PC-3 (cell line): ENCODE measurements around the gene EPS8L2. TPM values are rescaled to one million over a fixed set of nuclear protein-coding genes. Genes with fewer than 3 reads are reported as not detected.

Experiments
- ATAC-seq: fragments of 200-7000 bp; cut with Tn5 transposase; 2 replicates; pipeline ENCODE4 v1.9.1; 2020; ENCODE audit warnings: mild to moderate bottlenecking, moderate library complexity
- BruUV-seq: library from RNA; stranded (reverse); fragments of 400-500 nt; replicated peaks from 2 replicates; lab custom pipeline; 2021; lab: Mats Ljungman, UMichigan
- CTCF ChIA-PET: fragments of 300-600 bp; sonication (Branson Sonifier 250); formaldehyde crosslinking; loops from one replicate; lab custom pipeline; 2022; ENCODE audit warnings: antibody characterized with exemption; lab: Charles Lee
- POLR2A ChIA-PET: fragments of 300-600 bp; sonication (Branson Sonifier 250); formaldehyde crosslinking; loops from one replicate; lab custom pipeline; 2022; ENCODE audit warnings: antibody characterized with exemption; ENCODE audit not compliant: unreplicated experiment; lab: Charles Lee
- DNase-seq: peaks from one replicate; pipeline ENCODE4 v3.0.0-alpha.2; 2015
- H2AFZ ChIP-seq: fragments of 300-600 bp; sonication (generic); 2 replicates; pipeline ENCODE4 v1.6.0; 2016; ENCODE audit warnings: antibody characterized with exemption, low read length
- H3F3A ChIP-seq: fragments of 300-600 bp; sonication (generic); one replicate; pipeline ENCODE4 v1.6.0; 2017; ENCODE audit warnings: antibody characterized with exemption, low read length, control low read depth, mild to moderate bottlenecking; ENCODE audit not compliant: unreplicated experiment
- H3K27ac ChIP-seq: fragments of 300-600 bp; sonication (generic); 2 replicates; pipeline ENCODE4 v1.5.1; 2016; ENCODE audit warnings: mild to moderate bottlenecking, low read length
- H3K27me3 ChIP-seq: fragments of 300-600 bp; sonication (generic); 2 replicates; pipeline ENCODE4 v1.6.1; 2016; ENCODE audit warnings: low read length, mixed read lengths
- H3K36me3 ChIP-seq: fragments of 300-600 bp; sonication (generic); 2 replicates; pipeline ENCODE4 v1.6.1; 2016; ENCODE audit warnings: low read depth, mixed run types, low read length, mixed read lengths
- H3K4me1 ChIP-seq: fragments of 300-600 bp; sonication (generic); 2 replicates; pipeline ENCODE4 v1.5.1; 2016; ENCODE audit warnings: low read length; ENCODE audit not compliant: insufficient read depth
- H3K4me2 ChIP-seq: fragments of 300-600 bp; sonication (generic); 2 replicates; pipeline ENCODE4 v1.6.0; 2016; ENCODE audit warnings: low read length
- H3K4me3 ChIP-seq: fragments of 300-600 bp; sonication (generic); 2 replicates; pipeline ENCODE4 v1.5.1; 2016; ENCODE audit warnings: mild to moderate bottlenecking, low read length, mixed read lengths
- H3K79me2 ChIP-seq: fragments of 300-600 bp; sonication (generic); 2 replicates; pipeline ENCODE4 v1.6.1; 2017; ENCODE audit warnings: low read length, mixed read lengths
- H3K9ac ChIP-seq: fragments of 300-600 bp; sonication (generic); 2 replicates; pipeline ENCODE4 v1.6.0; 2016; ENCODE audit warnings: mild to moderate bottlenecking, low read length
- H3K9me2 ChIP-seq: fragments of 300-600 bp; sonication (generic); replicated peaks from 2 replicates; pipeline ENCODE4 v1.6.1; 2016; ENCODE audit warnings: mixed run types, low read length, mixed read lengths
- H3K9me3 ChIP-seq: fragments of 300-600 bp; sonication (generic); 2 replicates; pipeline ENCODE4 v1.6.1; 2016; ENCODE audit warnings: low read length, mixed read lengths
- H4K20me1 ChIP-seq: fragments of 300-600 bp; sonication (generic); 2 replicates; pipeline ENCODE4 v1.6.1; 2016; ENCODE audit warnings: low read length, mixed read lengths
- EZH2 ChIP-seq: fragments of 300-600 bp; sonication (generic); IDR thresholded peaks from one replicate; pipeline ENCODE4 v1.6.1; 2017; ENCODE audit warnings: antibody characterized with exemption, mild to moderate bottlenecking, low read length; ENCODE audit not compliant: unreplicated experiment
- EZH2phosphoT487 ChIP-seq: fragments of 300-600 bp; sonication (generic); IDR thresholded peaks from 2 replicates; pipeline ENCODE4 v1.6.1; 2018; ENCODE audit warnings: mild to moderate bottlenecking, antibody characterized with exemption, low read length, borderline replicate concordance
- intact Hi-C: fragments of 100-400 bp; cut with micrococcal nuclease; formaldehyde crosslinking; loops from 2 replicates; pipeline ENCODE4 v1.9.0; 2023
- total RNA-seq: library from RNA; depleted of rRNA; stranded (reverse); fragments of >200 nt; gene quantifications from 2 replicates; pipeline ENCODE4 v1.2.3, GENCODE V29; 2014
- TF ChIP-seq, protein P1 (sequence below): fragments of 300-600 bp; sonication (generic); conservative IDR thresholded peaks from 2 replicates; pipeline ENCODE4 v1.5.1; 2017; ENCODE audit warnings: antibody characterized with exemption, low read depth, mild to moderate bottlenecking, low read length

The EPS8L2 gene
- total RNA-seq, 1 experiment from 2014 or later, result 127 TPM

GRCh38 chr11:773830-774229 lies 67.8 kb downstream of the EPS8L2 start:
- no peak overlapping the region for H3K27ac ChIP-seq
- H3K9me3 ChIP-seq, result no peaks in the 10 kb centered on the region
- no peak for DNase-seq
- H3K4me1 ChIP-seq, result peaks cover 22% of the 10 kb centered on the region
- H3K79me2 ChIP-seq, result peaks cover 71% of the 10 kb centered on the region
- CTCF ChIA-PET, result no interaction called here
- H3K4me2 ChIP-seq, result no peak overlapping the region
- H3K36me3 ChIP-seq, result peaks cover 25% of the 10 kb centered on the region; the same call in 1 of the 2 replicates
- no peaks in the 10 kb centered on the region for H3K27me3 ChIP-seq
- intact Hi-C loops, result no loop called here
- no peaks in the 10 kb centered on the region for H3K9me2 ChIP-seq
- ATAC-seq, result no peak
- TF ChIP-seq EZH2phosphoT487 (no peak), EZH2 (no peak)
- TF ChIP-seq, protein P1, sequence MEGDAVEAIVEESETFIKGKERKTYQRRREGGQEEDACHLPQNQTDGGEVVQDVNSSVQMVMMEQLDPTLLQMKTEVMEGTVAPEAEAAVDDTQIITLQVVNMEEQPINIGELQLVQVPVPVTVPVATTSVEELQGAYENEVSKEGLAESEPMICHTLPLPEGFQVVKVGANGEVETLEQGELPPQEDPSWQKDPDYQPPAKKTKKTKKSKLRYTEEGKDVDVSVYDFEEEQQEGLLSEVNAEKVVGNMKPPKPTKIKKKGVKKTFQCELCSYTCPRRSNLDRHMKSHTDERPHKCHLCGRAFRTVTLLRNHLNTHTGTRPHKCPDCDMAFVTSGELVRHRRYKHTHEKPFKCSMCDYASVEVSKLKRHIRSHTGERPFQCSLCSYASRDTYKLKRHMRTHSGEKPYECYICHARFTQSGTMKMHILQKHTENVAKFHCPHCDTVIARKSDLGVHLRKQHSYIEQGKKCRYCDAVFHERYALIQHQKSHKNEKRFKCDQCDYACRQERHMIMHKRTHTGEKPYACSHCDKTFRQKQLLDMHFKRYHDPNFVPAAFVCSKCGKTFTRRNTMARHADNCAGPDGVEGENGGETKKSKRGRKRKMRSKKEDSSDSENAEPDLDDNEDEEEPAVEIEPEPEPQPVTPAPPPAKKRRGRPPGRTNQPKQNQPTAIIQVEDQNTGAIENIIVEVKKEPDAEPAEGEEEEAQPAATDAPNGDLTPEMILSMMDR, result no peak
- no peak overlapping the region for H3K4me3 ChIP-seq
- H2AFZ ChIP-seq, result no peak overlapping the region
- POLR2A ChIA-PET, result no interaction called here
- no peak overlapping the region for H3K9ac ChIP-seq
- no peaks in the 10 kb centered on the region for H3F3A ChIP-seq
- BruUV-seq, result no TSS peak
- peaks cover 26% of the 10 kb centered on the region for H4K20me1 ChIP-seq

DNA sequence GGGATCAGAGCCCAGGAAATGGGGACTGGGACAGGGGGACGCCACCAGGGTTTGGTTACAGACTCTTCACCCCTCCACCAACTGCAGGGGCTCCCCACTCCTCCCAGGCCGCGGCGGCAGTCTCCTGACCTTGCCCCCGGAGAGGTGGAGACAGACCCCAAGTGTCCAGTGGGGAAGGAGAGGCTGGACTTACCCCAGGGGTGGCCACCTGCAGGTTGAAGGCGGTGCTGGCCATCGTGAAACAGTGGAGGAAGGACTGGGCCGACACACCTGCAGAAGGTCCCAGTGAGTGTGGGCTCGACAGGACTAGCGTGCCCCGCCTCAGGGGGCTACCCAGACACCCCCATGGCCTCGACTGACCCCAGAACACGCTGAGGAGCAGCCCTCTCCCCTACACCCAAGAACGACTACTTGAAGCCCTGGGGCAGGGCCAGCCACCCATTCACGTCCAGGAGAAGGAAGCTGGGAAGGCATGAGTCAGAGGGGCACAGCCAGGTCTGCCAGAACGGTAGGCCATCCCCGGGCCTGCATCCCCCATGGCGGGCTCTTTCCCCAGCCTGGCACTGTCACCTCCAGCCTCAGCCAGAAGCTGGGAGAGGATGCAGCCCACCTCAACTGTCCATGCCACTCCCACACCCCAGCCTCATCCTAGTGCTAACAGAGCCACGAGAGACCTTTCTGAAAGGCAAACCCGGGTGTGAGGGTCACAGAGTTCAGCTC lies 69.0 kb downstream of the EPS8L2 start:
- Histone ChIP-seq H3F3A (no peaks in the 10 kb centered on the region), H3K4me1 (peaks cover 22% of the 10 kb centered on the region), H3K36me3 (peaks cover 25% of the 10 kb centered on the region; the same call in 1 of the 2 replicates), H3K27ac (peak overlapping the region; percentile 21), H3K79me2 (peaks cover 71% of the 10 kb centered on the region), H4K20me1 (peaks cover 26% of the 10 kb centered on the region), H3K9ac (peak overlapping the region; percentile 96), H3K4me2 (peak overlapping the region; percentile 98), H2AFZ (no peak overlapping the region), H3K9me3 (no peaks in the 10 kb centered on the region), H3K27me3 (no peaks in the 10 kb centered on the region), H3K4me3 (peak overlapping the region; percentile 95), H3K9me2 (no peaks in the 10 kb centered on the region)
- TF ChIP-seq EZH2phosphoT487, result no peak
- no peak for TF ChIP-seq EZH2
- TF ChIP-seq, protein P1, result no peak
- ChIA-PET CTCF (interaction anchor here (0.6 to 0.7 kb wide), 2 partner anchors 49 to 221 kb away, joined by 3 to 4 read pairs; no protein-coding TSS in a partner anchor), POLR2A (interaction anchor here (0.6 kb wide), 1 partner anchor 59 kb away, joined by 16 read pairs; no protein-coding TSS in a partner anchor)
- intact Hi-C loops, result no loop called here
- DNase-seq (peak; percentile 67), ATAC-seq (peak; percentile 60)
- BruUV-seq, result no TSS peak

DNA sequence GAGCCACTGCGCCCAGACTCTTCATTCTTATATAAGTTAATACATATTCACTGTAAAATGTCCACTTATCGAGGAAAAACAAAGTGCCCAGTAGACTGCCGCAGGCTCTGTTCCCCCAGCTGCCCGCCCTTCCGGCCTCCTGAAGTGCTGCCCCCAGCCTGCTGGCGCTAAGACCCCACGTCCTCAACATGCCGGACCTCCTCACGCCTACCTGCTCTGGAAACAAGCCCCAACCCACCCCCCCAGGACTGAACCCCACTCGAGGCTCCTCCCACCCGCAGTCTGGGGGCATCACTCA lies 70.2 kb downstream of the EPS8L2 start:
- Histone ChIP-seq H3K9me2 (no peaks in the 10 kb centered on the region), H3K4me2 (peak overlapping the region; percentile 98), H3K9ac (peak overlapping the region; percentile 96), H3K27ac (no peak overlapping the region), H3K27me3 (no peaks in the 10 kb centered on the region), H3K79me2 (peaks cover 67% of the 10 kb centered on the region), H3F3A (no peaks in the 10 kb centered on the region), H2AFZ (no peak overlapping the region), H4K20me1 (peaks cover 26% of the 10 kb centered on the region), H3K36me3 (peaks cover 14% of the 10 kb centered on the region; the same call in 1 of the 2 replicates), H3K9me3 (no peaks in the 10 kb centered on the region), H3K4me1 (peaks cover 22% of the 10 kb centered on the region), H3K4me3 (peak overlapping the region; percentile 95)
- ChIA-PET CTCF (no interaction called here), POLR2A (interaction anchor here (0.7 kb wide), 1 partner anchor 162 kb away, joined by 11 read pairs; no protein-coding TSS in a partner anchor)
- DNase-seq, result no peak
- no TSS peak for BruUV-seq
- TF ChIP-seq EZH2phosphoT487 (no peak), EZH2 (no peak)
- TF ChIP-seq, protein P1, result no peak
- ATAC-seq, result no peak
- intact Hi-C loops, result no loop called here
